Esophagus muscularis mucosa (tissue), 4 donors: ENCODE measurements around the gene GLIS2. TPM values are rescaled to one million over a fixed set of nuclear protein-coding genes. Genes with fewer than 3 reads are reported as not detected.

ENCODE experiments used
- DNase-seq: peaks from one replicate; pipeline ENCODE4 v3.0.0-alpha.2; 2017; ENCODE audit errors: extremely low spot score
- H3K27ac ChIP-seq, 4 donors: fragments of 200-600 bp; sonication (generic); replicated peaks in 1 of 4; 1 replicate in 3 of 4; 2 replicates in 1 of 4; pipeline ENCODE4 v1.5.1; 2016 to 2019; ENCODE audit warnings: mild to moderate bottlenecking in 1 of 4
- H3K27me3 ChIP-seq, 4 donors: fragments of 200-600 bp; sonication (generic); one replicate each; pipeline versions ENCODE4 v1.5.1 to v1.6.0; 2016 to 2019
- H3K36me3 ChIP-seq, 4 donors: fragments of 200-600 bp; sonication (generic); one replicate each; pipeline ENCODE4 v1.5.1; 2016 to 2019
- H3K4me1 ChIP-seq, 4 donors: fragments of 200-600 bp; sonication (generic); one replicate each; pipeline ENCODE4 v1.5.1; 2016 to 2019
- H3K4me3 ChIP-seq, 4 donors: fragments of 200-600 bp; sonication (generic); 1 replicate in 2 of 4; 2 replicates in 2 of 4; pipeline ENCODE4 v1.5.1; 2016 to 2019; ENCODE audit warnings: mild to moderate bottlenecking in 4 of 4, moderate library complexity in 1 of 4
- H3K9me3 ChIP-seq, 4 donors: fragments of 200-600 bp; sonication (generic); 1 replicate in 3 of 4; 2 replicates in 1 of 4; pipeline ENCODE4 v1.5.1; 2016 to 2019
- EP300 ChIP-seq: sonication (generic); formaldehyde crosslinking; IDR thresholded peaks from one replicate; pipeline ENCODE4 v1.6.1; 2017; ENCODE audit warnings: antibody characterized with exemption
- POLR2A ChIP-seq: fragments of 450-650 bp; IDR thresholded peaks from one replicate; pipeline ENCODE4 v1.6.1; 2017; ENCODE audit warnings: antibody characterized with exemption, moderate library complexity, mild to moderate bottlenecking, low read depth
- POLR2AphosphoS5 ChIP-seq, 2 donors: sonication (generic); formaldehyde crosslinking; IDR thresholded peaks; one replicate each; pipeline ENCODE4 v1.6.1; 2017; ENCODE audit warnings: antibody characterized with exemption in 2 of 2
- WGBS: methylation state at CpG from one replicate; pipeline ENCODE4 v1.1.5; 2018; 5-methylcytosine and 5-hydroxymethylcytosine counted together
- intact Hi-C: fragments of 100-400 bp; cut with DNase I; formaldehyde crosslinking; loops from one replicate; pipeline ENCODE4 v1.15.1; 2023
- total RNA-seq, 4 donors: library from RNA; depleted of rRNA; stranded (reverse); fragments of >200 nt; gene quantifications; one replicate each; pipeline versions ENCODE4 v1.1.0 to v1.2.1, GENCODE V29; 2016
- TF ChIP-seq, protein P1 (sequence below), 3 experiments: fragments of 200-600 bp in 2 of 3; fragments of 450-650 bp in 1 of 3; sonication (generic) in 2 of 3; IDR thresholded peaks; one replicate each; pipeline ENCODE4 v1.5.1; 2017 to 2019; ENCODE audit warnings: antibody characterized with exemption in 3 of 3, mild to moderate bottlenecking in 2 of 3, moderate library complexity in 1 of 3

The GLIS2 gene
- total RNA-seq, 4 donors from 2014 or later: 10.8 to 32.6 (median 14.9) TPM

DNA sequence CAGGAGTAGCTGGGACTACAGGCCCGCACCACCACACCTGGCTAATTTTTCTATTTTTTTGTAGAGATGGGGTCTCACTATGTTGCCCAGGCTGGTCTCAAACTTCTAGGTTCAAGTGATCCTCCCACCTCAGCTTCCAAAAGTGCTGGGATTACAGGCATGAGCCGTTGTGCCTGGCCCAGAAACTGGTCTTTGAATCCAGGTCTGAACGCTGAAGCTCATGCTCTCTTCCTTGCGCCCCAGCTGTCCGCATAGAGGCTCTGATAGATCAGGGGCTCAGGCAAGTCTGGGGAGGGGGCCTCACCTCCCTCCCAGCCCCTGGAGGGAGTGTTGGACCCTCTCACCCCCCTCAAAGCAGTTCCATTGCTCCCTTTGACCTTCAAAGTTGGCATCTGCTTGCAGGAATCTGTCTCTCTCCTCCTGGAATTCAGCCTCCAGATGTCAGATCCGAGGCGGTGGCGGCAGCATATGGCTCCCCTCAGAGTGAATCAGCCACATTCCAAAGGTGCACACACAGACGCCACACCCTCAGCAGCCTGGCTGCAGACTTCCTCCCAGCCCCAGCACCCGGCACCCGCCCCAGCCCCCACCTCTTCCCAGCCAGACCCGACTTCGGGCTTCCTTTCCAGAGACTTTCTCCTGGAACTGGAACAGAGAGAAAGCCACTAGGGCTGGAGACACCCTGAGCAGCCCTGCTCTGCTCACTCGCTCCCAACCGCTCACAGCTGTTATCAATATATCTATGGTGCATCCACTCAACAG, 16.9 kb upstream of the GLIS2 start:
- Histone ChIP-seq H3K27me3 (no peaks in the 10 kb centered on the region), H3K4me3 (peak overlapping the region in 2 of 4 donors; percentile 3 to 7), H3K4me1 (peaks cover 25 to 29% (median 29%) of the 10 kb centered on the region in 4 donors), H3K9me3 (no peaks in the 10 kb centered on the region), H3K27ac (peak overlapping the region; percentile 71 to 88 (median 82)), H3K36me3 (no peaks in the 10 kb centered on the region)
- DNase-seq: no peak
- TF ChIP-seq EP300: no peak
- TF ChIP-seq, protein P1, sequence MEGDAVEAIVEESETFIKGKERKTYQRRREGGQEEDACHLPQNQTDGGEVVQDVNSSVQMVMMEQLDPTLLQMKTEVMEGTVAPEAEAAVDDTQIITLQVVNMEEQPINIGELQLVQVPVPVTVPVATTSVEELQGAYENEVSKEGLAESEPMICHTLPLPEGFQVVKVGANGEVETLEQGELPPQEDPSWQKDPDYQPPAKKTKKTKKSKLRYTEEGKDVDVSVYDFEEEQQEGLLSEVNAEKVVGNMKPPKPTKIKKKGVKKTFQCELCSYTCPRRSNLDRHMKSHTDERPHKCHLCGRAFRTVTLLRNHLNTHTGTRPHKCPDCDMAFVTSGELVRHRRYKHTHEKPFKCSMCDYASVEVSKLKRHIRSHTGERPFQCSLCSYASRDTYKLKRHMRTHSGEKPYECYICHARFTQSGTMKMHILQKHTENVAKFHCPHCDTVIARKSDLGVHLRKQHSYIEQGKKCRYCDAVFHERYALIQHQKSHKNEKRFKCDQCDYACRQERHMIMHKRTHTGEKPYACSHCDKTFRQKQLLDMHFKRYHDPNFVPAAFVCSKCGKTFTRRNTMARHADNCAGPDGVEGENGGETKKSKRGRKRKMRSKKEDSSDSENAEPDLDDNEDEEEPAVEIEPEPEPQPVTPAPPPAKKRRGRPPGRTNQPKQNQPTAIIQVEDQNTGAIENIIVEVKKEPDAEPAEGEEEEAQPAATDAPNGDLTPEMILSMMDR (IDR thresholded peaks at IDR 0.05): no peak
- TF ChIP-seq POLR2A: no peak
- peak; percentile 54 to 69 for TF ChIP-seq POLR2AphosphoS5 (IDR thresholded peaks at IDR 0.05)
- WGBS: 31% methylated on average over 15 of the region's 15 CpGs
- intact Hi-C loops: no loop called here

DNA sequence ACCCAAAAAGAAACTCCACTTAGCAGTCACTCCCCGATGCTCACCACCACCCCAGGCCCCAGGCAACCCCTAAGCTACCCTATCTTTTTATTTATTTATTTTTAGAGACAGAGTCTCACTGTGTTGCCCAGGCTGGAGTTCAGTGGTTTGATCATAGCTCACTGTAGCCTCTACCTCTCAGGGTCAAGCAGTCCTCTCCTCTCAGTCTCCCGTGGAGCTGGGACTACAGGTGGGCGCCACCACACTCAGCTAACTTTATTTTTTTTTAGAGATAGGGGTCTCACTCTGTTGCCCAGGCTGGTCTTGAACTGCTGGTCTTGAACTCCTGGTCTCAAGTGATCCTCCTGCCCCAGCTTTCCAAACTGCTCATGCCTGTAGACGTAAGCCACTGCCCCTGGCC, 14.7 kb upstream of the GLIS2 start:
- H3K9me3 ChIP-seq: no peaks in the 10 kb centered on the region
- TF ChIP-seq, protein P1 (IDR thresholded peaks at IDR 0.05): no peak
- TF ChIP-seq EP300 (no peak), POLR2A (no peak), POLR2AphosphoS5 (IDR thresholded peaks at IDR 0.05) (no peak)
- 96% methylated on average over 4 of the region's 4 CpGs for WGBS
- H3K4me1 ChIP-seq: peaks cover 19 to 22% (median 21%) of the 10 kb centered on the region in 4 donors
- intact Hi-C loops: no loop called here
- no peaks in the 10 kb centered on the region for H3K27me3 ChIP-seq
- no peak for DNase-seq
- no peak overlapping the region for H3K4me3 ChIP-seq
- no peaks in the 10 kb centered on the region for H3K36me3 ChIP-seq
- no peak overlapping the region for H3K27ac ChIP-seq

DNA sequence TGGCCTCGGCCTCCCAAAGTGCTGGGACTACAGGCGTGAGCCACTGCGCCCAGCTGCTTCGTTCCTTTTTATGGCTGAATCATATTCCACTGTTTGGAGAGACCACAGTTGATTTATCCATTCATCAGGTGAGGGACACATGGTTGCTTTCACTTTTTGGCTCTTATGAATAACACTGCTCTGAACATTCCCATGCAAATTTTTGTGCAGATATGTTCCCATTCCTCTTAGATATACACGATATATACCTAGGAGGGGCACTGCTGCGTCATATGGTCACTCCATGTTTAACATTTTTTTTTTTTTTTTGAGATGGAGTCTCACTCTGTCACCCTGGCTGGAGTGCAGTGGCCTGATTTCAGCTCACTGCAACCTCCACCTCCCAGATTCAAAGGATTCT, 13.9 kb upstream of the GLIS2 start:
- H3K4me3 ChIP-seq: no peak overlapping the region
- 95% methylated on average over 6 of the region's 6 CpGs for WGBS
- no peak for DNase-seq
- H3K4me1 ChIP-seq: peaks cover 25 to 29% (median 28%) of the 10 kb centered on the region in 4 donors
- TF ChIP-seq POLR2A: no peak
- TF ChIP-seq POLR2AphosphoS5 (IDR thresholded peaks at IDR 0.05): no peak
- TF ChIP-seq, protein P1 (IDR thresholded peaks at IDR 0.05): no peak
- TF ChIP-seq EP300: no peak
- no peaks in the 10 kb centered on the region for H3K9me3 ChIP-seq
- H3K27me3 ChIP-seq: no peaks in the 10 kb centered on the region
- intact Hi-C loops: no loop called here
- H3K27ac ChIP-seq: no peak overlapping the region
- H3K36me3 ChIP-seq: no peaks in the 10 kb centered on the region

DNA sequence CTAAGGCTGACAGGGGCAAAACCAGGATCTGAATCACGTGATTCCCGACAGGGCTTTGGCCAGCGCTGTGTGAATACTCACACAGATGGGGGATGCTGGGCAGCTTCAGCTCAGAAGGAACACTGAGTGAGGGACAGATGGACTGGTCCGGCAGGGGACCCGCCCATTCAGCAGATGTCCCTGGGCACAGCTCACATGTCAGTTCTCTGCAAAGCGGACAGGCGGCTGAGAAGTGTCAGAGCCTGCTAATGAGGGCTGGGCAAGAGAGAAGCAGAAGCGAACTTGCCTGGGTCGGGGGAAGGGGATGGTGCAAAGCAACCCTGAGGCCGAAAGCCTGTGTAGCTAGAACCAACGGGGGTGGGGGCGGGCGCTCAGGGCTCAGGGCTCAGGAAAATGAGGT, 11.9 kb upstream of the GLIS2 start:
- TF ChIP-seq EP300 (no peak), POLR2AphosphoS5 (IDR thresholded peaks at IDR 0.05) (no peak), POLR2A (no peak)
- TF ChIP-seq, protein P1 (IDR thresholded peaks at IDR 0.05): no peak
- H3K9me3 ChIP-seq: no peaks in the 10 kb centered on the region

More for the DNA sequence above, 11.9 kb upstream of the GLIS2 start:
- Histone ChIP-seq H3K4me3 (no peak overlapping the region), H3K27ac (no peak overlapping the region), H3K36me3 (no peaks in the 10 kb centered on the region), H3K4me1 (peaks cover 24 to 32% (median 30%) of the 10 kb centered on the region in 4 donors), H3K27me3 (no peaks in the 10 kb centered on the region)
- DNase-seq: no peak
- WGBS: 74% methylated on average over 13 of the region's 13 CpGs
- intact Hi-C loops: no loop called here
